D341Med (cell line): Measurements from ENCODE around the gene MORC4.

Experiments
- DNase-seq: peaks from one replicate; pipeline ENCODE4 v3.0.0; 2012; ENCODE audit warnings: low spot score

MORC4 gene

GRCh38 chrX:106952988-106953387 lies 47.0 kb downstream of the MORC4 start:
- no peak for DNase-seq

- no peak for DNase-seq
Measured at GRCh38 chrX:106952538-106952937, 47.5 kb downstream of the MORC4 start.

GRCh38 chrX:106952089-106952488 lies 47.9 kb downstream of the MORC4 start:
- no peak for DNase-seq

GRCh38 chrX:106951230-106951629 lies 48.8 kb downstream of the MORC4 start:
- no peak for DNase-seq

GRCh38 chrX:106950381-106950780 lies 49.6 kb downstream of the MORC4 start:
- no peak for DNase-seq

GRCh38 chrX:106949366-106949765 lies 50.6 kb downstream of the MORC4 start:
- no peak for DNase-seq

- DNase-seq, result no peak
Measured at GRCh38 chrX:106948641-106949040, 51.4 kb downstream of the MORC4 start.

GRCh38 chrX:106946464-106946863 lies 53.5 kb downstream of the MORC4 start:
- DNase-seq, result no peak

GRCh38 chrX:106940068-106940467 lies 59.9 kb downstream of the MORC4 start:
- DNase-seq, result no peak

GRCh38 chrX:106939566-106939965 lies 60.4 kb downstream of the MORC4 start:
- DNase-seq, result no peak

- DNase-seq, result no peak
Measured at GRCh38 chrX:106936246-106936645, 63.8 kb downstream of the MORC4 start.

GRCh38 chrX:106935175-106935574 lies 64.8 kb downstream of the MORC4 start:
- no peak for DNase-seq

- DNase-seq, result no peak
Measured at GRCh38 chrX:106933538-106933961, 66.5 kb downstream of the MORC4 start.

- no peak for DNase-seq
Measured at GRCh38 chrX:106932960-106933537, 67.0 kb downstream of the MORC4 start.

GRCh38 chrX:106932492-106932923 lies 67.5 kb downstream of the MORC4 start:
- DNase-seq, result no peak

- DNase-seq, result no peak
Measured at GRCh38 chrX:106931831-106932491, 68.1 kb downstream of the MORC4 start.

GRCh38 chrX:106928227-106928626 lies 71.8 kb downstream of the MORC4 start:
- no peak for DNase-seq

GRCh38 chrX:106927700-106928099 lies 72.3 kb downstream of the MORC4 start:
- no peak for DNase-seq

GRCh38 chrX:106927023-106927422 lies 73.0 kb downstream of the MORC4 start:
- DNase-seq, result no peak

- no peak for DNase-seq
Measured at GRCh38 chrX:106921637-106922036, 78.4 kb downstream of the MORC4 start.

GRCh38 chrX:106919932-106920452 lies 80.0 kb downstream of the MORC4 start, which contains the start of gene CLDN2:
TSS of gene CLDN2 (plus strand) at chrX:106920402. CDS start at chrX:106928229, 7,827 bp downstream.
- no peak for DNase-seq

GRCh38 chrX:106917830-106918500 lies 82.0 kb downstream of the MORC4 start:
- no peak for DNase-seq

- DNase-seq, result no peak
Measured at GRCh38 chrX:106912864-106913263, 87.1 kb downstream of the MORC4 start.
